SIG-M5 treated with dmso at 0.1 percent for 504 hours (cell line): Measurements from ENCODE around the gene LSS.

Experiments
- DNase-seq: peaks from one replicate; lab custom pipeline; 2025; ENCODE audit not compliant: unreplicated experiment; lab: John Stamatoyannopoulos, UW

The LSS gene

DNA sequence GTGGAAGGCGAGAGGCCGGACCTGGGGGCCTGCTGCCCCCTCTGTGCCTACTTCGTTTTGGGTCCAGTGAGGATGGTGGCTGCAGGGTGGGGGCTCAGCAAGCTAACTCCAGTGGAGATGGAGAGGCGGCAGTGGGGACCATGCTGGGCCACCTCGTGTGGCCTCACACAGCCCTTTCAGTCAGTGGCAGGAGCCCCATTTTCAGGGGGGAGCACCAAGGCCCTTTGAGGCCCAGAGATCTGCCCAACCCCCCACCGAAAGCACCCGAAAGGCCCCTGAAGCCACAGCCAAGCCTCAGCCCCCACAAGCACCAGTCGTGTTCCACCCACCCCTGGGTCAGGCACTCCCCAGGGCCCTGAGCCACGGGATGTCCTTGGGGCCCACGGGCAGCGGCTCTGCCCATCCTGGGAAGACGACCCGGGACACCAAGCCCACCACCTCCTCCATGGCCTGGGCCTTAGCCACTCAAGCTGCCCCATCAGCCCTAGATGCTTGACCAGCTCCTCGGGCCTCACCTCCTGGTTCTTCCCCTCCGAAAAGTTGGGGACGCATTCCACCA is 73.5 kb downstream of the LSS start:
- no peak for DNase-seq

DNA sequence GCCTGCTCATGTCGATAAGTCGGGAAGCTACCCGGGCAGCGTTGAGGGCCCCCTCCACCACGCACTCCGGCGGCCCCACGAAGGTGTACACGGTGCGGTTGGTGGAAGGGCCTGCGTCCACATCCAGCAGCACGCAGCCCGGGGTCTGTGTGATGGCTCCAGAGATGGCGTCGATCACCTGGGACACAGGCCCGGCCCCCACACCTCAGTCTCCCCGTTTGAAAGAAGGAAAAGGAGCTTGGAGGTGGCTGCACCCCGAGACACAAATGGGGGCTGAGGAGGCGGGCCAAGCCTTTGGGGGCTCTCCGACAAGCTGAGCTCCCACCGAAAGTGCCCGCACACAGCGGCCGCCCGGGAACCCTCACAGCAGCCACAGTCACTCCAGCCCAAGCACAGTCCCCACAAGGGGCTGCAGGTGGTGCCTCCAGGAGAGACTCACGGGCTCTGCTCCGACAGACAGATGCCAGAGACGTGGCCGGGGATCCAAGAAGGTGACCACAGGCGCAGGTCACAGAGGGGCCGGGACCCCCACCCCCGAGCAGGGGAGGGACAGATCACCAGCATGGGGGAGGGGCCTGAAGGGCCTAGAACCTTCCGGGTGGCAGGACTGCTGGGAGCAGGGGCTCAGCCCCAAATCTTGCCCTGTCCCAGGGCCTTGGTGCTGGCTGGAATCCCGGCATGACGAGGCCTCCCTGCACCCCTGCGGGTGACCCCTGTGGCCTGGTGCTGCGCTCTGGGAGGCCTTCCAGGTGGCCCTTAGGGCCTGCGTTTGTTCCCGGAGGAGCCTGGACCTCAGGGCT is 74.2 kb downstream of the LSS start:
- no peak for DNase-seq

DNA sequence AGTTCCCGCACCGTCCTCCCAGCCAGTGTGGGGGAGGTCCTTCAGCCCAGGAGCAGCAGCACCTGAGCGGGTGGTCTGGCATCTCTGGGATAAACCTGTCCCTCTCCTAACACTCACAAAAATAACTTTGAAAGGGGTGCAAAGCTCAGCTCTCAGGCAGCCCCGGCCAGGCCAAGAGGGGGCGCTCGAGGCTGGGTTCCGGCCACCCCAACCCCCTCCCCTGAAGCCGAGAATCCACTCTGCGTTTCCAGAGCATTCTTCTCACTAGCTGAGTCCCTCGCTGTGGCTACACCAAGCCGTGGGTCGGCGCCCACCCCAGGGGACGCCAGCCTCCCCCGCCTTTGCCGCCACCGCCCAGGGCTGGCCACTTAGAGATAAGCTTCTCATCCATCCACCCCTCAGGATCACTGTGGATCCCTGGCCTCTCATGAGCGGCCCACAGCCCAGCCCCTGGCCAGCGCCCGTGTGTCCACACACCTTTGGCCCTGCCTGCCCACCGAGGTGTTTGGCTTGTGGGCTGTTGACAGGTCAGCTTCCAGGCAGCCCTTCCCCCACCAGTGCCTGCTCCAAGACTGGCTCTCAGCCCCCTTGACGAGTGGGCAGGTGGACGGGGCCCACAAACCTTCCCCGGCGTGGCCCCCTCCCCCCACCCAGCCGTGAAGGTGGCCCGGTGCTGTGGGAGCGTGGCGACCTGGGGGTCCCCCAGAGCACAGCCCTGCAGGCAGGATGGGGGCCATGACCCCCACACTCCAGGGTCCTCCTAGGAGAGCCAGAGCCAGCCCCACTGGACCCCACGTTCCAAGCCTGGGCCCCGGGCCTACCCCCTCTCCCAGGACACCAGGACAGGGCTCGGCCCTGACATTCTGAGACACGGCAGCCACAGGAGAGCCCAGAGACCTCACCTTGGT is 75.1 kb downstream of the LSS start:
- DNase-seq = peak; percentile 9

DNA sequence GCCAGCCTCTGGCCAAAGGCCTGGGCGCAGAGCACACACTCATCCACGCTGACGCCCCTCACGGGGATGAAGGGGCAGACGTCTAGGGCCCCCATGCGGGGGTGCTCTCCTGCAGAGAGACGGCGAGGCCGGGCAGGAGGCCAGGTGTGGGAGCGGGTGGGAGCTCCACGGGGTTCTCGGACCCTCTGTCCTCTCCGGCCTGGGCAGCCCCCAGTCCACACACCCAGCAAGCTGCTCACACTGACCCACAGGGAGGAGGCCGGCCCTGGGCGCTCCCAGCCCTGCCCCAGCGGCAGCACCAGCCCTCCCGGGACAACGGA is 75.7 kb downstream of the LSS start:
- no peak for DNase-seq

DNA sequence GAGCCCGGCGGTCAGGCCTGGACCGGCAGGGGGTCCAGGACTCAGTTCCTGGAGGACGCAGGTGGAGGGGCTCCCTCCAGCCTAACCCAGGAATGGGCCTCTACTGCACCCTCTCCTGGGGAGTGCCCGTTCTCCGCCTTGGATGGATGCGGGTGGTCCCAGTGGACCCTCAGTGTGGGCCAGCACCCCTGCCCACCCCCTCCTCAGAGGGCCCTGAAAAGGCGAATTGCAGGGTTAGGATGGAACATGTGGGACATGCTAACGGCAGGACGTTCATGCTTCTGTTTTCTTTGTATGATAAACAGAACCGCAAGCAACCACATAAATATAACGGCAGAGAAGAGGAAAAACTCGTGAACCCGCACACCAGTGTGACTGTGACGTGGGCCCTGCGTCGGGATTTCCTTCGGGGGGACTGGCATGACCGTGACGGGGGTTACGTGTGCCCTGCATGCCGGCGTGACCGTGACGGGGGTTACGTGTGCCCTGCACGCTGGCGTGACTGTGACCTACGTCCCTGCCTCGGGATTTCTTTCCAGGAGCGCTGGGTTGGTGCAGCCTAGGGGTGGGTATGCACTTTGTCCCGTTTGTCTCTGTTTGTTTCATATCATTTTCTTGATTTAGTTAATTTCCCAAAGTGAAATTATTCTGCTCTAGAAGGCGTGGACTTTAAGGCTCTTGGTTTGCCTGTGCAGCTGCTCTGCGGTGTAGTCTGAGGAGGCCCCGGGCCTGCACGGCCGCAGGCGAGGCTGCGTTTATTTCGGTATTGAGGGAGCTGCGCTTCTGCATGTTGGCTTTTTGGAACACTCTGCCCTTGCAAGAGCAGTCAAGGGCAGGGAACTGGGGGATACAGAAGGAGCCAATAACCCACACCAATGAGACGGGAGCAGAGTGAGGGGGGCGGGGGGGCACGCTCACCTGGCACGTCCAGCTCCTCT is 76.3 kb downstream of the LSS start:
- no peak for DNase-seq

DNA sequence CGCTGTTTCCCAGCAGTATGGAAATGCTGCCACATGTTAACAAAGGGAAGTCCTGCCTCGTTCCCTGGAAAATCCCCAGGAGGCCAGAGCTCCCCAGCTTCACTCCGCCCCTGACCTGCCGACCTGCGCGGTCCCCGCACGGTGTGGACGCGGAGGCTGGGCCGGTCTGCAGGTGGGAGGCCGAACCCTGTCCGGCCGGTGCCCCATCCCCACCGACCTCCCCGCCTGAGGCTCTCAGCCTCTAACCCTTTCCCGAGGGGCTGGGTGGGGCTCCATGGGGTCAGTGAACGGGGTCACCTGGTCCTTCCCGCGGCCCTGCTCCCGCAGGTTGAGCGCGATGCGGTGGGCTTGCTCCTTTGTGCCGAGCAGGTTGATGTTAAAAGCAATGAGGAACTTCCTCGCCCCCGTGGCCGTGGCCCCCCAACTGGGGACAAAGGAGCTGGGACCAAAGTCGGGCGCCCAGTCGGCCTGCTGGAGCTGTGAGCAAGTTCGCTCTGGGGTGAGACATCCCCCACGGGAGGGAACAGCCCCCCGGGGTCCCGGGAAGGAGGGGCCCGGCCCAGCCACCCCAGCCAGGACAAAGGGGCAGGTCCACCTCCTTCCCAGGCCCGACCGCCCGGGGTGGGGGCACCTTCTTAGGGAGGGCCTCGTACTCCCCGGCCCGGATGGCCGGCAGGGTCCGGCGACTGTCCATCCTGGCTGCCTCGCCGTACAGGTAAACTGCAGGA is 77.1 kb downstream of the LSS start:
- no peak for DNase-seq

DNA sequence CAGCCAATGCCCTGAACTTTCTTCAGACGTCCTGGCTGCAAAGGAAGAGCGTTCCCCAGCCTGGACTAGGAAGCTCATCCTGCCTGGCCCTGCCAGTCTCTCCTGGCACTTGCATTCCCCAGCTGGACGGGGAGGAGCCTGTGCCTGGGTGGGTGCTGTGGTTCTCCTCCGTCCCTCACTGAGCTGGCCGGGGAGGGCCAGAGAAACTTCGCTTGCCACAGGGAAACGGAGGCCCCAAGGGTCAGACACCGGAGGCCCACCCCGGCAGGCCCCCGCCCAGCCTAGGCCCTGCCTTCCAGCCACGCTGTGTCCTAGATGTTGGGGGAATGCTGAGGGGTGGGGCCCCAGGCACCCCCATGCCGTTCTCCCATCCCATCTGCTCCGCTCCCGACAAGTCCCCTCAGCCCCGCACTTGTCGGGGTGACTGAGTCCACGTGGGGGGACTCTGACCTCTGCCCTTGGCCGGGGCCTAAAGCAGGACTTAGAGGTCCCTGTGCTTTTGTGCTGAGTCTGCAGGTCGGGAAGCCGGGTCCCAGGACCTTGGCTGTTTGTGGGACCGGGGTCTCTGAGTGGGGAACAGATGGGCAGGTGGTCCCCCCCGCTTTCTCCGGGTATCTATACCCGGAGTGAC is 78.0 kb downstream of the LSS start:
- DNase-seq = no peak

DNA sequence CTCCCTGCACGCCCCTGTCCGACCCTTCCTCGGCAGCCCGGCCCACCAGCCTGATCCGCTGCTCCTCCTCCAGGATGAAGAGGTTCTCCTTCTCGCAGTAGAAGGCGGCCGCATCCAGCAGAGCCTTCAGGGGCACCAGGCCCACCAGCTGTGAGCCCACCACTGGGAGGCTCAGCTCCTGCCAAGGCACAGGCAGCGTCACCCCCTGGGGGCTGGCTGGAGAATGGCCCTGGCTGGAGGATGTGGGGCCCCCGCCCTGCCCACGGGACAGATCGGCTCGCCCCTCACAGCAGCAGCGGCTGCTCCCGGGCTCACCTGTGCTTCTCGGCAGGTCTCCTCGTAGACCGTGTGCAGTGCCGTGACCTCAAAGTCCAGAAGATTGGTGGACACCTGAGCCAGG is 78.5 kb downstream of the LSS start:
- no peak for DNase-seq

DNA sequence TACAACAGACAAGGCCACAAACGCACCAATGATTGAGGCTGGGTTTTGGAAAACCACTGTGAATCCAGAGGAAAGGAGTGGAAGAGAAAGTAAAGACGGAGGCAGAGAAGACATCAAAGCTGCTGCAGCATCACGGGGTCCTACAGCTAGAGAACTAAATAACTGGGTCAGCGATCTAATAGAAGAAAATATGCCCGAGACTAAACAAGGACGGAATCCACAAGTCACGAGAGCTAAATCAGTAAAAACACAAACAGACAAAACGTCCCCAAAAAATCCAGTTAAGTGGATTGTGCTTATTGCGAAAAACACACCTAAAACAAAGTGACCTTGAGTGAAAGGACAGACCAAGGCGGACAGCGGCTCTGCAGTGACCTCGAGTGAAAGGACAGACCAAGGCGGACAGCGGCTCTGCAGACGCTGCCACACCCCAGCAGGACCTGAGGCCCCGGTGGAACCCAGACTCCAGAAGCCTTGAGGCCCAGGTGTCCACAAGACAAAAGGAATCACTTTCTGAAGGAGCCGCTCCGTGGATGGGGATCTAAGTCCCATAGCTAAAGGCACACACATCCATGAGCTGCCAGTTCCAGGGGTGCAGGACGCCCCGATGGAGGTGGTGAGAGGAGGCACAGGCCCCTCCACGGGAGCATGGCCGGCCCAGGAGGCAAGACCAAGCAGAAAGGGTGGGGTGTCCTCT is 79.2 kb downstream of the LSS start:
- DNase-seq = no peak

DNA sequence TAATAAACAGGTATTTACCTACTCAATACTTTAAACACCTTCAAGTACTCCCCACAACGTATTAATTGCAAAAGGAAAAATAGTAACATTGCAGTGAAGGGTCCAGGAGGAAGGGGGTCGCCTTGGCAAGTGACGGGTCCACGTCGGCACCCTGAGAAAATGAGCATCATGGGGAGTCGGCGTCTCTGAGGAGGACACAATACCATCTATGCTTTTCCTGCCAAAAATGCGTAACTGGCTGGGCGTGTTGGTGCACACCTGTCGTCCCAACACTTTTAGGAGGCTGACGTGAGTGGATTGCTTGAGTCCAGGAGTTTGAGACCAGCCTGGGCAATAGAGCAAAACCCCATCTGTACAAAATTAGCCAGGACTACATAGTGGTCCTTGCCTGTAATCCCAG is 80.5 kb downstream of the LSS start:
- DNase-seq = no peak

DNA sequence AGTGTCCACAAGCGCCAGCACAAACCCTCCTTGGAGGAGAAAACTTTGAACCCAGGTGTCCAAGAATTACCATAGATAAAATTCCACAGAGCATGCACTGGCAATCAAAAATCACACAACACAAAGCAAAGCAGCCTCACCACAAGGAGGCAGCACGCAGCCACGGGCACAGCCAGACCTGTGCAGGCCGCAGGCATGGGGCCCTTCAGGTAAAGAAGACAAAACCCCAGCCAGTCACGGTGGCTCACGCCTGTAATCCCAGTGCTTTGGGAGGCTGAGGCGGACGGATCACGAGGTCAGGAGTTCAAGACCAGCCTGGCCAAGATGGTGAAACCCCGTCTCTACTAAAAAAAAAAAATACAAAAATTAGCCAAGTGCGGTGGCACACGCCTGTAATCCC is 81.1 kb downstream of the LSS start:
- DNase-seq = peak; percentile 54

DNA sequence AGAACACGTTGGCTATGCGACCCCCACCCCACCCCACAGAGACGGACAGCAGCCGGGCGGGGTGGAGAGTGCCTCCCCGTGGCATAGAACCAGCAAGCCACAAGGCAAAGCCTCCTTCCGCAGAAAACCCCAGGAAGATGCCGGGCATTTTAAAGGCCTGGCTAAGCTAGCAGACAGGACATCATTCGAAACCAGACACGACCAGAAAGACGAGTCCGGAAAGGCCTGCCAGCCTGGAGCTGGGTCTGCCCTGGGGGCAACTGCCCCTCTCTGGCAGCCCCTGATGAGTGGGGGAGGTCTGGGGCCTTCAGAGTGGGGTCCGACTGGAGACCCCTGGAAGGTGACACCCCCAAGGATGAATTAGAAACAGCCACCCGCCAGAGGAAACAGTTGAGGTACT is 81.7 kb downstream of the LSS start:
- no peak for DNase-seq

DNA sequence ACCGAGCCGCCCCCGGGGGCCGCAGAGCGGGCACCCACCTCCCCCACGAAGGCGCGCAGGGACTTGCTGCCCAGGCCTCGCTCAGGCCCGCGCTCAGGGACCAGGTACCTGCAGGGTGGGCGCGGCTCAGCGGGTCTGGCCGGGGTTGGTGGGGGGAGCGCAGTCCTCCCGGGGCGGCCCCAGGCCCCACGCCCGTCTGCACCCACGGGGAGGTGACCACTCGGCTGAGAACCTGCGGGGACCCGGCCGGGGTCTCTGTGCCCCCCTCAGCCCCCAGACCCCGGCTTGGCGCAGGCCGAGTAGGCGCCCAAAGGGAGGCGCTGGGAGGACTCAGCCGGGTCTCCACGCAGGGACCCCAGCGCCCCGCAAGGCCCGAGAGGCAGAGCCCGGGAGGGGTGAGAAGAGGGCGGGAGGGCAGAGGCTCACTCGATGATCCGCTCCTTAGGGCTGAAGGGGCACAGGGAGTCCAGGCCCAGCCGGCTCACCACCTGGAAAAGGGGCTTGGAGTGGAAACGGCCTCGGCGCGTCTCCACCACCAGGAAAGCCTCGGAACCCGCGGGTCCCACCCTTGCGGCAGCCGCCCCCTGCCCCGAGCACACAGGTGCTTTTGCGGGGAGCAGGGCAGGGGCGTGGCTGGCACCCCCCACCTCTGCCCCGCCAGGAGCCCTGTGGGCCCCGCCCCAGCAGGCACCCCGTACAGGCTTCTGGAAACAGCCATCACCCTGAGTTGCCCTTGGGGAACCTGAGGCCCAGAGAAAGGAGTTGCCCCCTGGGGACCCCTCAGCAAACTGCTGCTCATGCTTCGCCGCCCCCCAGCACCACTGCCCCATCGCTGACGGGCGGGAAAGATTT is 82.5 kb downstream of the LSS start:
- DNase-seq = no peak

DNA sequence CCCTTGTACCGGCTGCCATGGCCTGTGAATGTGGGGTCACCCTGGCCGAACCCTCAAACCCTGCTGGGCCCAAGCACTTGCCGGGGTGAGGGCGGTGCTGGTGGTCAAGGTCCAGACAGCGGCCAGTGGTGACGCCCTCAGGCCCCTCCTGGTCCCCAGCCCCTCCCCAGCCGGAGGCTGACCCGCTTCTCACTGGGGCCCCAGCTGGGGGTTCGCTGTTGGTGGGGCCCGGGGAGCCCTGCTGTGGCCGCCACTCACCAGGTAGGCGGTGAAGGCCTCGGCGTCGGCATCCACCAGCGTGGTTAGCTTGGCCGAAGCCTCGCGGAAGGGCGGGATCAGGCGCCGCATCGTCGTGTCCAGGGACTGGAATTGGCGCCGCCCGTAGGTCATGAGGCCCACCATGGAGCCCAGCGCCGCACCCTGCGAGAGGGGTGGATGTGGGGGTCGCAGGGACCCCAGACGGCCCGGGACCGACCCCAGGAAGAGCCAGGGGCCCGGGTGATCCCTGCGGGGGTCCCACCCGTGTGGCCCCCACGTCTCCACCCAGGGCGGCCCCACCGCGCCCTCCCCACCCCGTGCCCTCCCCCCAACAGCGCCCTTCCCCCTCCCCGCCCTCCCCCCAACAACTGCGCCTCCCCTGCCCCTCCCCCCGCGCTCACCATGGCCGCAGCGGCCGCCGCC is 83.3 kb downstream of the LSS start:
- no peak for DNase-seq

DNA sequence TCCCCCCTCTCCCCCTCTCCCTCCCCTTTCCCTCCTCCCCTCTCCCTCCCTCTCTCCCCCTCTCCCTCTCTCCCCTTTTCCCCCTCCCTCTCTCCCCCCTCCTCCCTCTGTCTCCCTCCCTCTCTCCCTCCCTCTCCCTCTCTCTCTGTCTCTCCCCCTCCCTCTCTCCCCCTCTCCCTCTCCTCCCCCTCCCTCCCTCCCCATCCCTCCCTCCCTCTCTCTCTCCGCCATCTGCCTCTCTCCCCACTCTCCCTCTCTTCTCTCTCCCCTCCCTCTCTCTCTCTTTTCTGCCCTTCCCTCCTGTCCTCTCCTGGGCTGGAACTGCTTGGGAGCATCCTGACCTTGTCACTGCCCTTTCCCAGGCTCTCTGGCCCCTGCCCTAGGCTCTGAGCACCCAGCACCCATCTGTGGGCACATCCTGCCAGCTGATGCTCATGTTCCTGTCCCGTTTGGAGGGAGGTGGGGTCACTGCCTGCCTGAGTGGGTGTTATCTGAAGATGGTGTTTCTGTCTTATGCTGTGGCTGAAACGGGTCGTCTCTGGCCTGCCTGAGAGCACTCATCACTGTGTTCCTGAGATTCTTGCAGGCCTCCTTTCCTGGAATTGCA is 84.0 kb downstream of the LSS start:
- no peak for DNase-seq

DNA sequence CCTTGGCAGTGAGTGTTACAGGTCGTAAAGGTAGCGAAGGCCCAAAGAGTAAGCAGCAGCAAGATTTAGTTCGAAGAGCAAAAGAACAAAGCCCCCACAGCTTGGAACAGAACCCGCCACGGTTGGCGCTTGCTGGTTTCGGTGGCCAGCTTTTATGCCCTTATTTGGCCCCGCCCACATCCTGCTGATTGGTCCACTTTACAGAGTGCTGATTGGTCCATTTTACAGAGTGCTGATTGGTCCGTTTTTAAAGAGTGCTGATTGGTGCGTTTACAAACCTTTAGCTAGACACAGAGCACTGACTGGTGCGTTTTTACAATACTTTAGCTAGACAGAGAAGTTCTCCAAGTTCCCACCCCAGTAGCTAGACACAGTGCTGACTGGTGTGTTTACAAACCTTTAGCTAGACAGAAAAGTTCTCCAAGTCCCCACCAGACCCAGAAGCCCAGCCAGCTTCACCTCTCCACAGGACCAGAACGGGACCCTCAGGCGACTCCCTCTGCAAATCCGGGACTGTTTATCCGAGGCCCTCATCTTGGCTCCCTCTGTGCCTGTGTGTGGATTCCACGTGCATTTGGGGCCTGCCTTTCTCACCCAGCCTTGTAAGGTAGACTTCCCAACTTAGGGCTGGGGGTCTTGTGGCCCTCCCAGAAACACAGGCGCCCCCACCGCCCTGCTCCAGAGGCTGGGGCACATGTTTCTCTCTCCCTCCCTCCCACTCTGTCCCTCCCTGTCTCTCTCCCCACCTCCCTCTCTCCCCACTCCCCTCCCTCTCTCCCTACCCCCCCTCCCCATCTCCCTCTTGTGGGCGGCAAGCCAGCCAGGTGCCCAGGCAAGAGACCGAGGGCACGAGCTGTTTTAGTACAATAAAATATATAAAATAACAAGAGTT is 85.7 kb downstream of the LSS start:
- no peak for DNase-seq
